Bronchus fibroblast of lung (primary cell): ENCODE data around the gene TMEM205. TPM values are rescaled to one million over a fixed set of nuclear protein-coding genes. Genes with fewer than 3 reads are reported as not detected.

Source experiments
- total RNA-seq: library from RNA; depleted of rRNA; stranded (reverse); fragments of >200 nt; gene quantifications from 2 replicates; pipeline ENCODE4 v1.2.3, GENCODE V29; 2015

The TMEM205 gene
- total RNA-seq = 135 and 145 TPM in 2 replicates

DNA sequence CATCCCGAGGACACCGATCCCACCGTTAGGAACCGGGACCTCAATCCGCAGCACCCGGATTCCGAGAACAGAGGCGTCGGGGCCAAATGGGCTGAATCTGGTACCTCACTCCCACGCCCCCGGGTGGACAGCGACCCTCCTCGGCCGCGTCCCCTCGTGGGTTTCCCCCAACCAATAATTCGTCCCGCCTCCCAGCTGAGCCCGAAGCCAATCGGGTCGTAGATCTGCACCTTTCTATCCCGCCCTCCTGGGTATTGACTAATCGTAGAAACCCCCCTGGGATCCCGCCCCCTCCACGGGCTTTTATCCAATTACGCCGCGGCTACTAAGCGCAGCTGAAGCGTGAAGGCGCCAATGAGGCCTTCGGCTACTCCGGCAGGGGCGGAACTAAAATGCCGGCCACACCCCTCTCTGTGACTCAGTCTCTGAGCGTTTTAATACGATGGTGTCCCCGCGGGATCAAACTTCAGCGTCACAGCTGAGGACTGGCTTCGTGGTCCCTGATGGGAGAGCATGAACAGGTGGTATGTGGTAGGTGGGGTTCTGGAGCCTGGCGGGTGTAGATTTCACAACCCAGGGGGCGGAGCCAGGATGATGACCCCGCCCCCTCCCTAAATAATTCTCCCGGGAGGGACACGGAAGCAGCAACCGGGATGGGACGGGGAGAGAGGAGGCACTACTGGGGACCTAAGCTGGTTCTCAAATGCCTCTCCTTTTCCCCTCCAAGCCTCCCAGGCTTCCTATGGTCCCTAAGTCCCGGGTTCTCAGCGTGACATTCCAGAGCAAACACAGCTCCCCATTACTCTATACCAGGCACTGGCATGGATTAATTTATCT, at the start of gene TMEM205, which contains the start of gene CCDC159:
TMEM205 (minus strand) TSS at position 165 of the 837 bp plus-strand sequence. CDS start 649 bp downstream, outside the sequence.
CCDC159 (plus strand) TSS at position 416 of the 837 bp plus-strand sequence; CDS start at position 504, 88 bp downstream.

DNA sequence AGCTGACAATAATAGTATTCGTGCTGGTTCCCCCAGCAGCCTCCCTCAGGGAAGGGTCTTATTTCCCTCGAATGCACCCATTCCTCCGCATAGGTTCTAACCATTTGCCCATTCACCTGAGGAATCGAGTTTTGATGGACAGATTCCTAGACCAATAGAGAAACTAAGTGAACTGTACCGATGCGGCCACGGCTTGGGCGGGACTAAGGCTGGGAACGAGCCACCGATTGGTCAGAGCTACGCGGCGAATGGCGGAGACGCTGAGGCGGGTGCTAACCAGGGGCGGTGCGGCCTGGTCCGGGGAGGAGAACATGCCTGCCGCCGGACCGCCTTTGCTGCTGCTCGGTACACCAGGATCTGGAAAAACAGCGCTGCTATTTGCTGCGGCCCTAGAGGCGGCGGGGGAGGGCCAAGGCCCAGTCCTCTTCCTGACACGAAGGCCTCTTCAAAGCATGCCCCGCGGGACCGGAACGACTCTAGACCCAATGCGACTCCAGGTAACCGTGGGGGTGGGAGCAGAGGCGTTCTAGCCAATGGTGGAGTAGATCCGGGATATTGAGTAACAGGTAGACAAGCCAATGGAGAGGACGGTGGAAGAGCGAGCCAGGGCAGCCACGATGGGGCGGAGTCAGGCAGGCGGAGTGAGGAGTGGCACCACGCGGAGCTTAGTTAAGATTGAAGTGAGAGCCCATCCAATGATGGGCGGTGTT, 28.5 kb upstream of the TMEM205 start, which contains the start of gene SWSAP1:
SWSAP1 (plus strand) TSS at position 234 of the 710 bp plus-strand sequence; CDS start at position 249, 15 bp downstream.

DNA sequence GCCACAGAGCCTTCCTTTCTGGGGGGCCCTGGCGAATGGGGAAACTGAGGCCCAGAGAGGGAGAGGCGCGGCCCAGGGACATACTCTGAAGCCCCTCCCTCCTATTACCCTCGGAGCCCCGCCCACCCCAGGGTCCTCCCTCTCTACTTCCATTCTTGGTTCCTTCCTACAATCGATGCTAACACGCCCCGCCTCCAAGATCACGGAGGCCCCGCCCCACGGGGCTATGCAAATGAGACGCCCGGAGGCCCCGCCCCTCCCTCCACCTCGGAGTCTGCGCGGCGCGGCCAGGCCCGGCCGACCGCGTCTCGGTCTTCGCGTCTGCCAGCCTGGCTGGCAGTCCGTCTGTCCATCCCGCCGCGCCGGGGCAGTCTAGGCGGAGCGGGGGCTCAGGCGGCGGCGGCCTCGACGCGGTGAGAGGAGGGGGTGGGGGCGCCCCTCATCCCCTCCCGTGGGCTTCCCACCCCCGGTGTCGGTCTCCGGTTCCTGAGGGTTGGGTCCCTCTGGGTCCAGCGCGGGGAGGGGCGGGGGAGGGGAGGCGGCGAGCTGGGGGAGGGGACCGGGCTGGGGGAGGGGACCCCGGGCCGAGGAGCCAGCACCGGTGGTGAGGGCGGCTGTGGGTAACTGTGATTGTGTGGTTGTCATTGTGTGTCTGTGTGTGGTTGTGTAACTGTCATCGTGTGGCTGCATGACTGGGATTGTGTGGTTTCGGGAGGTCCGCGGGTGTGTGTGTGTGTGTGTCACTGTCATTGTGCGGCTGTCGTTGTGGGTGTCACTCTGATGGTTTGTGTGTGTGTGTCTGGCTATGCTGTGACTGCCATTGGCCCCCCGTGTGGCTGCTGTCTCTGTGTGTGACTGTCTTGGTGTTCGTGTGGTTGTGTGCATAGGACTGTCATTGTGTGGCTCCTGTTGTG, 9.3 kb upstream of the TMEM205 start, which contains the start of gene PLPPR2:
PLPPR2 (plus strand) TSS at position 273 of the 914 bp plus-strand sequence. CDS start 2,242 bp downstream, outside the sequence.

DNA sequence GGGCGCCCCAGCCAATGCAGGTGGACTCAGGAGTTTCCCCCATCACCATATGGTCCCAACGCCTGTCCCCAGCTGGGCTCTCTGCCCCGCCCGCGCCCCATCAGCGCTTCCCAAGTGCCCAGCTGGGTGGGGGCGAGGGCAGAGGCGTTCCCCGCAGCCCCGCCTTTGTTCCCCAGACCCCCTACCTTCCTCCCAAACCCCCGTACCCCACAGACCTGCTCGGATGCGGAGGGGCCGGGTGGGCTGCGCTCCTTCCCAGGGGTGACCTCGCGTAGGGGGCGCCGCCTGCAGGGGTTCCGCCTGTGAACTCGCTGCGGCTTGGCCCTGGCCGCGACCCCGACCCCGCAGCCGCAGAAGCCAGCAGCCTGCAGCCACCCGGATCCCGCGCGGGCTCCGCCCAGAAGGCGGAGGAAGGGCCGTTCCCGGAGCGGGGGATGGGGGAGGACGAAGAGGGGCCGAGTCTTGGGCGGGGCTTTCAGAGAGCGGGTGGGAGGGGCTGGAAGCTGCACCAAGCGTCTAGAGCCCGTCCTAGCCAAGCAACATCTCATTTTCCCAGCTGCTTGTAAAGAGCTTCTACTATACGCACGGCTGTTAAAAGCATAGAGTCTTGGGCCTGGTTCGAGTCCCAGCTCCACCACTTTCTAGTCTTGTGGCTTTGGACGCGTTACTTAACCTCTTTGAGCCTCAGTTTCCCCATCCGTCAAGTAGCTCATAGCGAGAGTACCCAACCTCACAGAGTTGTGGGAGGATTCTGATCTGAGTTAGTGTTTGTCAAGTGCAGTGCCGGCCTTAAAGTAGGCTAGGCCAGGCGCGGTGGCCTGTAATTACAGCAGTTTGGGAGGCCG, 6.6 kb downstream of the TMEM205 start, which contains the start of gene RAB3D:
RAB3D (minus strand) TSS at position 404 of the 845 bp plus-strand sequence. CDS start 2,258 bp downstream, outside the sequence.

DNA sequence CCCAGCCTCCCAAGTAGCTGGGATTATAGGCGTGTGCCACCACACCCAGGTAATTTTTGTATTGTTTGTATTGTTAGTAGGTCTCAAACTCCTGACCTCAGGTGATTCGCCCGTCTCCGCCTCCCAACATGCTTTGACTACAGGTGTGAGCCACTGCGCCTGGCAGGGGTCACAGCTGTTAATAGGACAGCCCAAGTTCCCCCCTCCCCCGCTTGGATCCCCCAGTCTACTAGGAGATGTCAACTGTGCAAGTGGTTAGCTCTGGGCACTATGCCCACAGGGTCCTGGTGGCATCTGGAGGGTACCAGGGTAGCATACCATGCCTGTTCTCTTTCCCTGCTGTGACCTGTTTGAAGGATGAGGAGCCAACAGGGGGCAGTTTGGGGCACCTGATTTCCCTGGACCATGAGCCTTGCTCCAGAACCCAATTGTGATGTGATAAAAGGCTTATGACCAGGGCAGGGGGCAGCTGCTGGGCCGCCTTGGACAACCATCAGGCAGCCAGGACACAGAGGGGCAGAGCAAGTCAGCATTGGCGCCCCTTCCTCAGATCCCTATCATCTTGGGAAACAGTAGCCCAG, 50.3 kb downstream of the TMEM205 start, which contains the start of gene TSPAN16:
TSPAN16 (plus strand) TSS at position 496 of the 581 bp plus-strand sequence. CDS start 138 bp downstream, outside the sequence.

Other genes with a start within 250 kb of the TMEM205 start
- 71.6 and 83.8 TPM in 2 replicates for gene SPC24, start 190.5 kb downstream of the TMEM205 start, total RNA-seq
- 168 and 234 TPM in 2 replicates for gene KANK2, start 148.7 kb downstream of the TMEM205 start, total RNA-seq
- not detected in 2 replicates for gene ANGPTL8, start 106.6 kb downstream of the TMEM205 start, total RNA-seq
- gene DOCK6, start 83.7 kb downstream of the TMEM205 start, total RNA-seq = 7.1 and 10.8 TPM in 2 replicates
- gene TSPAN16, start 50.1 kb downstream of the TMEM205 start, total RNA-seq = not detected in 2 replicates
- 4.0 and 5.5 TPM in 2 replicates for gene RAB3D, start 6.6 kb downstream of the TMEM205 start, total RNA-seq
- gene CCDC159, start 251 bp upstream of the TMEM205 start, total RNA-seq = 2.5 and 6.7 TPM in 2 replicates
- 8.6 and 13.5 TPM in 2 replicates for gene PLPPR2, start 9.2 kb upstream of the TMEM205 start, total RNA-seq
- gene SWSAP1, start 28.4 kb upstream of the TMEM205 start, total RNA-seq = 1.7 and 2.1 TPM in 2 replicates
- 12.4 and 15.3 TPM in 2 replicates for gene EPOR, start 38.0 kb upstream of the TMEM205 start, total RNA-seq
- not detected in 2 replicates for gene RGL3, start 73.0 kb upstream of the TMEM205 start, total RNA-seq
- 0.15 and 0.17 TPM in 2 replicates for gene ODAD3, start 88.9 kb upstream of the TMEM205 start, total RNA-seq
- gene PRKCSH, start 89.4 kb upstream of the TMEM205 start, total RNA-seq = 171 and 176 TPM in 2 replicates
- not detected in 2 replicates for gene ELAVL3, start 134.8 kb upstream of the TMEM205 start, total RNA-seq
- gene ZNF653, start 159.6 kb upstream of the TMEM205 start, total RNA-seq = 4.5 and 5.0 TPM in 2 replicates
- gene ECSIT, start 182.9 kb upstream of the TMEM205 start, total RNA-seq = 39.1 and 43.4 TPM in 2 replicates
- gene CNN1, start 192.6 kb upstream of the TMEM205 start, total RNA-seq = 9.1 and 9.2 TPM in 2 replicates
- 61.2 and 69.8 TPM in 2 replicates for gene ELOF1, start 213.0 kb upstream of the TMEM205 start, total RNA-seq
- under 0.01 and 0.17 TPM in 2 replicates for gene ACP5, start 231.4 kb upstream of the TMEM205 start, total RNA-seq